ENCODE data around the gene ZNRF3.
A peak's percentile ranks its signal among the peaks of the same experiment; 100 is the strongest.

The ZNRF3 gene

DNA sequence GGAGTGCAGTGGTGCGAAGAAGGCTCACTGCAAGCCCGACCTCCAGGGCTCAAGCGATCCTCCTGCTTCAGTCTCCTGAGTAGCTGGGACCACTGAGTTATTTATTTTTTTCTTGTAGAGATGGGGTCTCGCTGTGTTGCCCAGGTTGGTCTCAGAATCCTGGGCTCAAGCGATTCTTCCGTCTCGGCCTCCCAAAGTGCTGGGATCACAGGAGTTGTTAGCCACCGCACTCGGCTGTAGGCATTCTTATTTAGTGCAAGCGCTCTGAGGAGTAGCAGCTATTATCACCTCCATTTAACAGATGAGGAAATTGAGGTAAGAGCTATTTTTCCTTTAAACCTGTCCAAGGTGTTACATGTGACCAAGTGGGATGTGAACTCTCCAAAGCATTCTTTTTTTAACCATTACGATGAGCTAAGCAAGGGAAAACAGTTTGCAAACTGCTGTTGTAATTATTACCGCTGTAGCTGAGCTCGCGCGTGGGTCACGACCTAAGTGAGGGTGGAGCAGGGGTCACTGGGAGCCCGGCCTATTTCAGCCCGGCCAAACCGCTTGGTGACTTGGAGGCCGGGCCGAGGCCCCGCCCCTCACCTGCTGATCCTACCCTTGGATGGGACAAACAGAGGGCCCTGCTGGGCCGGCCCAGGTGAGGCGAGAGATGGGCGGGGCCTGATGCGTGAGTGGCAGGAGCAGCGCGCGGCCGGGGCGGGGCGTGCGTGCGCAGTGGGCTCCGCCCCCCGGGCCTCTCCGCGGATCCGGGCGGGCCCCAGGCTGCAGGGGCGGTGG lies 189.0 kb downstream of the ZNRF3 start:
- no peak for DNase-seq (ENCODE audit: low read depth, low spot score)
- TF ChIP-seq, protein P1, sequence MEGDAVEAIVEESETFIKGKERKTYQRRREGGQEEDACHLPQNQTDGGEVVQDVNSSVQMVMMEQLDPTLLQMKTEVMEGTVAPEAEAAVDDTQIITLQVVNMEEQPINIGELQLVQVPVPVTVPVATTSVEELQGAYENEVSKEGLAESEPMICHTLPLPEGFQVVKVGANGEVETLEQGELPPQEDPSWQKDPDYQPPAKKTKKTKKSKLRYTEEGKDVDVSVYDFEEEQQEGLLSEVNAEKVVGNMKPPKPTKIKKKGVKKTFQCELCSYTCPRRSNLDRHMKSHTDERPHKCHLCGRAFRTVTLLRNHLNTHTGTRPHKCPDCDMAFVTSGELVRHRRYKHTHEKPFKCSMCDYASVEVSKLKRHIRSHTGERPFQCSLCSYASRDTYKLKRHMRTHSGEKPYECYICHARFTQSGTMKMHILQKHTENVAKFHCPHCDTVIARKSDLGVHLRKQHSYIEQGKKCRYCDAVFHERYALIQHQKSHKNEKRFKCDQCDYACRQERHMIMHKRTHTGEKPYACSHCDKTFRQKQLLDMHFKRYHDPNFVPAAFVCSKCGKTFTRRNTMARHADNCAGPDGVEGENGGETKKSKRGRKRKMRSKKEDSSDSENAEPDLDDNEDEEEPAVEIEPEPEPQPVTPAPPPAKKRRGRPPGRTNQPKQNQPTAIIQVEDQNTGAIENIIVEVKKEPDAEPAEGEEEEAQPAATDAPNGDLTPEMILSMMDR (IDR thresholded peaks at IDR 0.05; ENCODE audit: insufficient read depth, low read length, missing control alignments): no peak
- POLR2A ChIA-PET: no interaction called here
- peak overlapping the region; percentile 55 for H3K4me3 ChIP-seq (ENCODE audit: low read depth, low read length)
- CTCF ChIA-PET: interaction anchor here (1.0 to 1.3 kb wide), 3 partner anchors 9 to 17 kb away, joined by 3 to 4 read pairs (median 3); no protein-coding TSS in a partner anchor

DNA sequence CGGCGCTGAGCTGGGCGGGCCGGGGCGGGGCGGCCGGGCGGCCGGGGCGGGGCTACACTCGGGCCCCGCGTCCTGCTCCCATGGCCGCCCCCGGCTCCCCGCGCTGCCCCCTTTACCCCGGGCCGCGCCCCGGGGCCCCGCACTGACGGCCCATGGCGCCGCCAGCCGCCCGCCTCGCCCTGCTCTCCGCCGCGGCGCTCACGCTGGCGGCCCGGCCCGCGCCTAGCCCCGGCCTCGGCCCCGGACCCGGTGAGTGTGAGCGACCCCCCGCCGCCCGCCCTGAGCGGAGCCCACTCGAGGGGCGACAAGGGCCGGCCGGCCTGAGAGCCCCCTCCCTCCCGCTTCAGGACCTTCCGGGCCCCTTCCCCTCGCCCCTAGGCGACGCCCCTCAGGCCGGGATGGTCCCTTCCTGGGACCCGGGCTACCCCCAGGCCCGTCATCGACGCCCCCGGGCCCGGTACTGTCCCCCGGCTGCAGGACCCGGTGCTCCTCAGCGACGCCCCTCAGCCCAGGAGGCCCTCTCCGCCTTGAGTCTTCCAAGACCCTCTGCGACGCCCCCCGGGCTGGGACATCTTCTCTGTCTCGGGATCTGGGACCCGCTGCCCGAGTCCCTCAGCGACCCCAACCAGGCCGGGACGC lies 189.7 kb downstream of the ZNRF3 start, which contains the start of gene KREMEN1:
TSS of gene KREMEN1 (plus strand) at position 57 of the 639 bp plus-strand sequence. CDS start at position 153, 96 bp downstream.
- peak within 1 kb of the TSS; percentile 63 for H3K4me3 ChIP-seq (ENCODE audit: low read depth, low read length)
- ChIA-PET CTCF (interaction anchor here (1.0 to 1.3 kb wide), 3 partner anchors 8 to 18 kb away, joined by 3 to 4 read pairs (median 3); no protein-coding TSS in a partner anchor), POLR2A (no interaction called here)
- no peak for DNase-seq (ENCODE audit: low read depth, low spot score)
- TF ChIP-seq, protein P1 (IDR thresholded peaks at IDR 0.05; ENCODE audit: insufficient read depth, low read length, missing control alignments): no peak

DNA sequence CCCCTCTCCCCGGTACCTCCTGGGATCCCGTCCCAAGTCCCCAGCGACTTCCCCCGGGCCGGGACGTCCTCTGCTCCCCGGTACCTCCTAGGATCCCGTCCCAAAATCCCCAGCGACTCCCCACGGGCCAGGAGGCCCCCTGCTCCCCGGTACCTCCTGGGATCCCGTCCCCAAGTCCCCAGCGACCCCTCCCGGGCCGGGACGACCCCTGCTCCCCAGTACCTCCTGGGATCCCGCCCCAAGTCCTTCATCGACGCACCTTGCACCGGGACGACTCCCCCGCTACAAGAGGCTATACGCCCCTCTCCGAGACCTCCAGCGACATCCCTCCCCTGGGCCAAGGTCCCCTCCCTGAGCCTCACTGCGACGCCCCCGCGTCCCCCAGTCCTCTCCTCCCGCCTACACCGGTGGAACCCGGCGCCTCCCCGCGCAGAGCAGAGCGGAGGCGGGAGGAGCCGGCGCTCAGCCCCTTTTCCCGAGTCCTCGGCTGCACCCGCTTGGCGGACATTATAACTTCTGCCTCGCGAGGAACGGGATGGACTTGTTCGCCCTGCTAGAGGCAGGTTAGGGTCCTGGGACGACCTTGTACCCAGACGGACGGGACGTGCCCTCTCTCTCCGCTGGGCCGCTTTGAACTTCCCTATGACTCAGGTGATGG lies 190.4 kb downstream of the ZNRF3 start:
- ChIA-PET CTCF (interaction anchor here (1.6 kb wide), 1 partner anchor 172 kb away, joined by 4 read pairs; no protein-coding TSS in a partner anchor), POLR2A (no interaction called here)
- TF ChIP-seq, protein P1 (IDR thresholded peaks at IDR 0.05; ENCODE audit: insufficient read depth, low read length, missing control alignments): no peak
- DNase-seq (ENCODE audit: low read depth, low spot score): no peak
- peak overlapping the region; percentile 63 for H3K4me3 ChIP-seq (ENCODE audit: low read depth, low read length)

DNA sequence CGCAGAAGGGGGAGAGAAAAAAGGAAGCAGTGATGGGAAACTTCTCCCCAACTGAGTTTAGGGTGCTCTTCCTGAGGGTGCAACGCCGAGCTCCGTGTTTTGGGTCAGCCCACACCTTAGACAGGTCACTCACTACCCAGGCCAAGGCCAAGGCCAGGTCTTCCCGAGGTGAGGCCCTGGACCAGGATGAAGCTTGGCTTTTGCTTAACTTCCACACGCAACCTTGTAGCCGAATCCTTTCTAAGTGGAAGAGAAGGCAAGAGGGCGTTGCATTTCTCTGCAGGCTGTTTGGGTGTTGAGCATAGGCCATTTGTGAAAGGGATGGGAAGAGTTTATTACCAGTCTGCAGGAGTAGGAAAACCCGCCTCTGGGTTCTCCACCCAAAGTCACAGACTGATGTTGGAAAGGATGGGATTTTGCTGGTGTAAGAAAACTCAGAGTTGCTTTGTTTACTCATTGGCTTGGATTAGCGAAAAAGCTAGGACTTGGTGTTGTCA lies 191.0 kb downstream of the ZNRF3 start:
- ChIA-PET CTCF (interaction anchor here (0.9 to 1.6 kb wide), 5 partner anchors 9 to 171 kb away, joined by 3 to 4 read pairs (median 3); no protein-coding TSS in a partner anchor), POLR2A (no interaction called here)
- no peak overlapping the region for H3K4me3 ChIP-seq (ENCODE audit: low read depth, low read length)
- TF ChIP-seq, protein P1 (IDR thresholded peaks at IDR 0.05; ENCODE audit: insufficient read depth, low read length, missing control alignments): no peak
- DNase-seq (ENCODE audit: low read depth, low spot score): no peak

DNA sequence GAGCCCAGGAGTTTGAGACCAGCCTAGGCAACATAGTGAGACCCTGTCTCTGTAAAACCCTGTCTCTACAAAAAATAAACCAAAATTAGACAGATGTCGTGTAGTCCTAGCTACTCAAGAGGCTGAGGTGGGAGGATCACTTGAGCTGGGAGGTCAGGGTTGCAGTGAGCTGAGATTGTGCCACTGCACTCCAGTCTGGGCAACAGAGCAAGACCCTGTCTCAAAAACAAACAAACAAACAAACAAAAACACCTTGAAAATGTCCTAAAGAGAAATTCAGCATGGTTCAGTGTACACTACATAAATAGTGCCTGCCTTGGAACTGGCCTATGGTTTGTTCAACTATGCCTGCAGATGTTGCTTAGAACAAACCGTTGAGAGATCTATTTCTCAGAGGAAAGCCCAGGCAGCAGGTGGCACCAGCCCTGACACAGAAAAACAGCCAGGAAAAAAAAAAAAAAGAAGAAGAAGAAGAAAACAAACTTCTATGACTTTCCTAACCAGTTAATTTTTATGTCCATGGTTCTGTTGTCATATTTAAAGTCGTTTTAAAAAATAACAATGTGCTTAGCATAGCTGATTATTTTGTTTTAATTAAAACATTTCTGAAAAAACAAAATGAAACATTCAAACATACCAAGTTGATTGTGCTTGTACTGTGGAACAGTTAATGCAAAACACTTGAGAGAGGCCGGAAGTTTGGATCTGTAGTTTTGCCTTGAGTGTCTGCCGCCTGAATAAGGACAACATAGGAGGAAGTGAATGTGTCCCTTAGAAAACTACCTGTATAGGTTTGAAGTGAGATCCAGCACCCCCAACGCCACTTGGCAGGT lies 194.9 kb downstream of the ZNRF3 start:
- no peak overlapping the region for H3K4me3 ChIP-seq (ENCODE audit: low read depth, low read length)
- CTCF ChIA-PET: interaction anchor here (2.8 kb wide), 1 partner anchor 76 kb away, joined by 7 read pairs; no protein-coding TSS in a partner anchor
- no peak for DNase-seq (ENCODE audit: low read depth, low spot score)
- POLR2A ChIA-PET: no interaction called here
- TF ChIP-seq, protein P1 (IDR thresholded peaks at IDR 0.05; ENCODE audit: insufficient read depth, low read length, missing control alignments): no peak
